ENCODE data around the gene TM4SF1.
A peak's percentile ranks its signal among the peaks of the same experiment; 100 is the strongest.
"Not testable (repeated sequence)": the region's sequence is repeated elsewhere in the genome, so short reads cannot be mapped to it uniquely, and the experiment has no call there.

The TM4SF1 gene

DNA sequence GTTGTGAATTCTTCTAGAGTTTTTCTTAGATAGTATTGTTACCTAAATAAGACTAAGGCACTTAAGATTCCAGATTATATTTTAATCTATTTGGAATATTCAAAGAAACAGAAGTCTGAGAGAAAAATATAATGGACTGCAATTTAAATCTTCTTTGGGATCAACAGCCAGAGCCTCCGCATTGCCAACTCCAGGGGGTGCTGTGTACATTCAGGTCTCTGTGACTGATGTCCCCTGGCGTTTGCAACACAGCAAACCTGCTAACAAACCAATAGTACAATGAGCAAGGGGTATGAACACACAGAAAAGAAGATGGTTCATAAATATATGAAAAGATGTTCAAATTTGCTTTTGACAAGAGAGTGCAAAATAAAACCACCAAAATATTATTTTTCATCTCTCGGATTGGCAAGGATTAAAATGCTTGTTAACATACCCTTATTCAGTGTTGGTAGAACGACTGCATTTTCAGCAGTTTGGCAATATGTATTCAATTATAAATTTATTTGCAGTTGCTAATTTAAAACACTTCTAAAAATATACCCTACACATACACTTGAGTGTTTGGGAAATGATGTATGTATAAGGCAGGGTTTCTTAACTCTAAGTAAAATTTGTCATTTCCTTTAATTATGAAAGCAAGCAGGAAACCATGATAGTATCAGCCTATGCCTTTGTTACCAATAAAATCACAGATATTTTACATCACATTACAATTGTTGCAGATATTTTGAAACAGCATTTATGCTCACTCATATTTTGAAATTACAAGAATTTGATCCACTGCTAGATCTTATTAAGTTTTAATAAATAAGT is 16.1 kb upstream of the TM4SF1 start:
- peak; percentile 74 for DNase-seq

DNA sequence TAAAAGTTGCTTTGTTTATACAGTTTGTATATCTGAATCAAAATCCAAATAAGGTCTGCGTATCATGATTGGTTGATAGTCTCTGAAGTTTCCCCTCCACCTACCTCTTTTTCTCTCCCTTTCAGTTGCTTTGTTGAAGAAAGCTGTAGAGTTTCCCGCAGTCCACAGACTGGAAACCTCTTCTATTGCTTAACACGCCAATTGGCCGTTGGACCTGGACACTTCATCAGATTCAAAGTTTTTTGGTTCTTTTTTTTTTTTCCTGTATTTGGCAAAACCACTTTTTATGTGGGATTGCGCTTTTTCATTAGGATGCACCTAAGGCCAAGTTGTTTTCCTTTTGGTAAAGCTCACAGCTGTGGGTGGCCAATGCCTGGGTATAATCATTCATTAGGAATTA is 14.5 kb upstream of the TM4SF1 start:
- DNase-seq, result no peak

GRCh38 chr3:149390772-149391212 is 13.3 kb upstream of the TM4SF1 start:
- peak; percentile 35 for DNase-seq

GRCh38 chr3:149390294-149390693 is 12.8 kb upstream of the TM4SF1 start:
- no peak for DNase-seq

- no peak for DNase-seq
These were observed 11.3 kb upstream of the TM4SF1 start for GRCh38 chr3:149388531-149389417.

- peak; percentile 78 for DNase-seq
These were observed 10.6 kb upstream of the TM4SF1 start for GRCh38 chr3:149388001-149388440.

DNA sequence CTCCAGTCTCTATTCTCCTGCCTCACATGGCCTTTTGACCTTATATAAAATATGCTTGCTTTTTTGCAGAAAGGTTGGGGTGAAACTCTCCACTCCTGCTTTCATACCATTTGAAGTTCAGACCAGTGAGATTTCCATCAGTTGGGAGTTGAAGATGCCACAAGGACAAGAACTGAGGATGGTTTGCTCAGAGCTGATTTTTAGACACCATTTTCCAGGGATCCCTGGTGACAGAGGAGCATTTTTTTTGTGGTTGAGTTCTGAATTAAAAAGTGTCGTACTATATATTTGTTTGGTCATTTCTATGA is 8.8 kb upstream of the TM4SF1 start:
- DNase-seq, result no peak

- no peak for DNase-seq
These were observed 8.3 kb upstream of the TM4SF1 start for GRCh38 chr3:149385617-149386298.

DNA sequence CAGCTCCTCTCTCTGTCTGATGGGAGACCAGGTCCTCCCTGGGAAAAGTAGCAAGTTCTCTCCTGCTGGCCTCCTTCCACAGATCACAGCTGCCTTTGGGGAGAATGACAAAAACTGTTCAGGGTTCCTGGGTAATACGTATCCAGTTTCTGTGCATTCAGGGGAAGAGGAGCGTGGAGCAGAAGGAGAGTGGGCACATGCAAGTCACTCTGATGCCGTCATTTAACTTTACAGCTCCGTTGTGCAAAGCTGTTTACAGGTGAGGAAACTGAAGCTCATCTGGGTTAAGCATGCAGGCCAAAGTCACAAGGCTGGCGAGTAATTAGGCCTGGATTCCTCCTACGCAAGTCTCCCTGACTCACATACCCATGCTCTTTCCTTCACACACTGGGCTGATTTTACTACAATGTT is 7.5 kb upstream of the TM4SF1 start:
- peak; percentile 36 for DNase-seq

- no peak for DNase-seq
These were observed 6.7 kb upstream of the TM4SF1 start for GRCh38 chr3:149384167-149384566.

DNA sequence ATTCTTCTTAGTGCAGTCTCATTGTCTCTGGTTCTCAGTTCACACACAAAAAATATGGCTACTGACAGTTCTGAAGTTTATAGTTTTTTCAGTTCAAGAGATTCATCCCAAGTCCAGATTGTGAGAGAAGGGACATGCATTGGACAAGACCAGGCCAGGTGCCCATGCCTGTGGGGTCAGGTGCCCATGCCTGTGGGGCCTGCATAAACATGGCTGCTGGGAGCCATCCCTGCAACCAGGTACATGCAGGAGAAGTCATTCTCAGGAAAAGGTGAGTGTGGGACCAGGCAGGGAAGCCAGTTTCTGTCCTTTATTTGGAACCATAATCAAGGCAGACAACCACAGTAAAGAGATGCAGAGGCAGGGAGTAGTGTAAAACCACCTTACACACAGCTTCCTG is 6.3 kb upstream of the TM4SF1 start:
- DNase-seq, result no peak

GRCh38 chr3:149382518-149382917 is 5.1 kb upstream of the TM4SF1 start:
- no peak for DNase-seq

GRCh38 chr3:149382101-149382467 is 4.6 kb upstream of the TM4SF1 start:
- peak; percentile 79 for DNase-seq

DNA sequence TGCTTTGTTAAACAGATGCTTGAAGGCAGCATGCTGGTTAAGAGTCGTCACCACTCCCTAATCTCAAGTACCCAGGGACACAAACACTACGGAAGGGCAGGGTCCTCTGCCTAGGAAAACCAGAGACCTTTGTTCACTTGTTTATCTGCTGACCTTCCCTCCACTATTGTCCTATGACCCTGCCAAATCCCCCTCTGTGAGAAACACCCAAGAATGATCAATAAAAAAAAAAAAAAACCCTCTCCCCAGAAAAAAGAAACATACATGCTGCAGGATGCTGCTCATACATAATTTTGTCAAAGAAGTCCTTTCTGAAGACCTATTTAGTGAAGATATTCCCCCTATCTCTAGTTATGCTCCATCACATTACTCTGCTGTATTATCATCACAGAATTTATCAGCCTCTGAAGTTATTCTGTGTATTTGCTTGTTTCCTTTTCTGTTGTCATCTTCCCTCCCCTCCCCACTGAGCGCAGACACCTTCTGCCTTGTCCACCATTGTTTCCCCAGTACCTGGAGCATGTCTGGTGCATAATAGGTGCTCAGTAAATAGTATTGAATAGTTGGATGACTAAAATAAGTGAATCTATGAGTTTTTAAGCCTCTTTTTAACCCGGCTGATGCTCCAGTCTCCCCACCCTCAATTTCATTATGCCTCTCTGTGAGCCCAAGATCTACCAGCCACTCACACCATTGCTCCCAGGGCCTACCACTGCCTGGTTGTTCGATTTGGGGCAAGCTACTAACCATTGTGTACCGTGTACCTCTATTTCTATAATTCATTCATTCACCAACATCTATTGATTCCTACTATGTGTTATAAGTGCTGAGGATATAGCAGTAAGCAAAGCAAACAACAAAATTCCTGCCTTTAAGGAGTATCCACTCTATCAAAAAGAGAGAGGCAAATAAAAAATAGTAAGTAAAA is 4.0 kb upstream of the TM4SF1 start:
- DNase-seq, result no peak

DNA sequence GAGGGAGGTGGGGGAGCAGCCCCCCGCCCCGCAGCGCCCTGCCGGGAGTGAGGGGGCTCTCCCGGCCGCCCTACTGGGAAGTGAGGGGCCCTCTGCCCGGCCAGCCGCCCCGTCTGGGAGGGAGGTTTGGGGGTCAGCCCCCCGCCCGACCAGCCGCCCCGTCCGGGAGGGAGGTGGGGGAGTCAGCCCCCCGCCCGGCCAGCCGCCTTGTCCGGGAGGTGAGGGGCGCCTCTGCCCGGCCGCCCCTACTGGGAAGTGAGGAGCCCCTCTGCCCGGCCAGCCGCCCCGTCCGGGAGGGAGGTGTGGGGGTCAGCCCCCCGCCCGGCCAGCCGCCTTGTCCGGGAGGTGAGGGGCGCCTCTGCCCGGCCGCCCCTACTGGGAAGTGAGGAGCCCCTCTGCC is 2.8 kb upstream of the TM4SF1 start:
- DNase-seq, result not testable (repeated sequence)

- no peak for DNase-seq
These were observed 1.2 kb upstream of the TM4SF1 start for GRCh38 chr3:149378478-149379309.

GRCh38 chr3:149376718-149377407 is 586 bp downstream of the TM4SF1 start:
- peak; percentile 60 for DNase-seq

- DNase-seq, result no peak
These were observed 1.8 kb downstream of the TM4SF1 start for GRCh38 chr3:149375501-149376196.

- no peak for DNase-seq
These were observed 2.5 kb downstream of the TM4SF1 start for GRCh38 chr3:149374793-149375500.

All from fibroblast of upper back skin (primary cell).